IPS-18a (cell line): Measurements from ENCODE around the gene PTEN.
A peak's percentile ranks its signal among the peaks of the same experiment; 100 is the strongest.
"Not testable (repeated sequence)": the region's sequence is repeated elsewhere in the genome, so short reads cannot be mapped to it uniquely, and the experiment has no call there.

Experiments
- H3K27ac ChIP-seq: one replicate; pipeline ENCODE4 v1.5.1; 2013; ENCODE audit warnings: low read length
- H3K27me3 ChIP-seq: one replicate; pipeline ENCODE4 v1.6.1; 2013; ENCODE audit warnings: mild to moderate bottlenecking, low read length; ENCODE audit not compliant: control insufficient read depth, insufficient read depth
- H3K36me3 ChIP-seq: one replicate; pipeline ENCODE4 v1.6.1; 2013; ENCODE audit warnings: low read depth, low read length; ENCODE audit not compliant: control insufficient read depth
- H3K4me1 ChIP-seq: one replicate; pipeline ENCODE4 v1.6.1; 2013; ENCODE audit warnings: low read depth, low read length; ENCODE audit not compliant: control insufficient read depth
- H3K4me3 ChIP-seq: one replicate; pipeline ENCODE4 v1.5.1; 2013; ENCODE audit warnings: low read length
- H3K9ac ChIP-seq: one replicate; pipeline ENCODE4 v1.6.1; 2013; ENCODE audit warnings: mild to moderate bottlenecking, low read length, moderate library complexity
- H3K9me3 ChIP-seq: one replicate; pipeline ENCODE4 v1.6.1; 2013; ENCODE audit warnings: low read depth, low read length; ENCODE audit not compliant: control insufficient read depth

PTEN gene

GRCh38 chr10:87863951-87864495 lies 598 bp downstream of the PTEN start:
- H3K27ac ChIP-seq, H3K9me3 ChIP-seq, H3K36me3 ChIP-seq, H3K27me3 ChIP-seq: not testable (repeated sequence)
- Histone ChIP-seq H3K9ac (peak overlapping the region; percentile 80), H3K4me1 (peaks cover 28% of the 10 kb centered on the region), H3K4me3 (peak overlapping the region; percentile 84)

- Histone ChIP-seq H3K27ac (no peak overlapping the region), H3K4me1 (peaks cover 28% of the 10 kb centered on the region), H3K4me3 (peak overlapping the region; percentile 84), H3K9me3 (no peaks in the 10 kb centered on the region), H3K36me3 (no peaks in the 10 kb centered on the region), H3K27me3 (peaks cover 9% of the 10 kb centered on the region), H3K9ac (peak overlapping the region; percentile 80)
These were observed 1.2 kb downstream of the PTEN start for GRCh38 chr10:87864496-87865059.

- H3K9ac ChIP-seq: peak overlapping the region; percentile 80
- H3K4me1 ChIP-seq: peaks cover 28% of the 10 kb centered on the region
- H3K27me3 ChIP-seq: peaks cover 9% of the 10 kb centered on the region
- H3K9me3 ChIP-seq: no peaks in the 10 kb centered on the region
- peak overlapping the region; percentile 84 for H3K4me3 ChIP-seq
- no peak overlapping the region for H3K27ac ChIP-seq
- no peaks in the 10 kb centered on the region for H3K36me3 ChIP-seq
These were observed 1.9 kb downstream of the PTEN start for GRCh38 chr10:87865241-87865881.

GRCh38 chr10:87866412-87866974 lies 3.1 kb downstream of the PTEN start:
- H3K27ac ChIP-seq: no peak overlapping the region
- H3K36me3 ChIP-seq: no peaks in the 10 kb centered on the region
- no peaks in the 10 kb centered on the region for H3K27me3 ChIP-seq
- peak overlapping the region; percentile 84 for H3K4me3 ChIP-seq
- H3K9ac ChIP-seq: peak overlapping the region; percentile 80
- H3K4me1 ChIP-seq: peaks cover 22% of the 10 kb centered on the region
- H3K9me3 ChIP-seq: no peaks in the 10 kb centered on the region

GRCh38 chr10:87867453-87867852 lies 4.0 kb downstream of the PTEN start:
- Histone ChIP-seq H3K4me1 (peaks cover 22% of the 10 kb centered on the region), H3K4me3 (peak overlapping the region; percentile 84), H3K27me3 (no peaks in the 10 kb centered on the region), H3K36me3 (no peaks in the 10 kb centered on the region), H3K9ac (peak overlapping the region; percentile 33), H3K9me3 (no peaks in the 10 kb centered on the region), H3K27ac (no peak overlapping the region)

GRCh38 chr10:87868277-87868676 lies 4.9 kb downstream of the PTEN start:
- no peaks in the 10 kb centered on the region for H3K36me3 ChIP-seq
- H3K4me3 ChIP-seq: peak overlapping the region; percentile 84
- H3K9me3 ChIP-seq: no peaks in the 10 kb centered on the region
- peaks cover 22% of the 10 kb centered on the region for H3K4me1 ChIP-seq
- no peak overlapping the region for H3K27ac ChIP-seq
- no peaks in the 10 kb centered on the region for H3K27me3 ChIP-seq
- H3K9ac ChIP-seq: no peak overlapping the region

GRCh38 chr10:87869139-87869538 lies 5.7 kb downstream of the PTEN start:
- not testable (repeated sequence) for H3K36me3 ChIP-seq, H3K27me3 ChIP-seq, H3K27ac ChIP-seq, H3K9me3 ChIP-seq, H3K9ac ChIP-seq, H3K4me3 ChIP-seq
- peaks cover 24% of the 10 kb centered on the region for H3K4me1 ChIP-seq

- Histone ChIP-seq H3K27me3 (no peaks in the 10 kb centered on the region), H3K36me3 (no peaks in the 10 kb centered on the region), H3K27ac (no peak overlapping the region), H3K4me3 (no peak overlapping the region), H3K9ac (no peak overlapping the region), H3K9me3 (no peaks in the 10 kb centered on the region), H3K4me1 (peaks cover 25% of the 10 kb centered on the region)
These were observed 6.5 kb downstream of the PTEN start for GRCh38 chr10:87869773-87870551.

GRCh38 chr10:87872828-87873227 lies 9.4 kb downstream of the PTEN start:
- Histone ChIP-seq H3K4me1 (peaks cover 10% of the 10 kb centered on the region), H3K4me3 (no peak overlapping the region), H3K27me3 (no peaks in the 10 kb centered on the region), H3K36me3 (no peaks in the 10 kb centered on the region), H3K9me3 (no peaks in the 10 kb centered on the region), H3K9ac (no peak overlapping the region), H3K27ac (no peak overlapping the region)

- no peak overlapping the region for H3K4me3 ChIP-seq
- H3K9ac ChIP-seq: no peak overlapping the region
- no peaks in the 10 kb centered on the region for H3K27me3 ChIP-seq
- no peaks in the 10 kb centered on the region for H3K36me3 ChIP-seq
- H3K4me1 ChIP-seq: peaks cover 3% of the 10 kb centered on the region
- H3K27ac ChIP-seq: no peak overlapping the region
- H3K9me3 ChIP-seq: no peaks in the 10 kb centered on the region
These were observed 10.2 kb downstream of the PTEN start for GRCh38 chr10:87873656-87874055.

GRCh38 chr10:87875929-87876571 lies 12.6 kb downstream of the PTEN start:
- H3K9me3 ChIP-seq: no peaks in the 10 kb centered on the region
- H3K36me3 ChIP-seq: no peaks in the 10 kb centered on the region
- peaks cover 3% of the 10 kb centered on the region for H3K4me1 ChIP-seq
- no peak overlapping the region for H3K9ac ChIP-seq
- H3K27me3 ChIP-seq: no peaks in the 10 kb centered on the region
- no peak overlapping the region for H3K4me3 ChIP-seq
- no peak overlapping the region for H3K27ac ChIP-seq
